ENCODE data around the gene BRI3. TPM values are rescaled to one million over a fixed set of nuclear protein-coding genes. Genes with fewer than 3 reads are reported as not detected.

BRI3 gene
- total RNA-seq, 1 experiment from 2014 or later, result 14.4 TPM

- DNase-seq (ENCODE audit: low read depth), result no peak
These were observed 28.9 kb upstream of the BRI3 start for GRCh38 chr7:98252425-98253054.

- no peak for DNase-seq (ENCODE audit: low read depth)
These were observed 27.0 kb upstream of the BRI3 start for GRCh38 chr7:98254516-98254915.

- DNase-seq (ENCODE audit: low read depth), result no peak
These were observed 26.4 kb upstream of the BRI3 start for GRCh38 chr7:98254951-98255610.

GRCh38 chr7:98256431-98256830, 25.1 kb upstream of the BRI3 start:
- no peak for DNase-seq (ENCODE audit: low read depth)

- no peak for DNase-seq (ENCODE audit: low read depth)
These were observed 23.8 kb upstream of the BRI3 start for GRCh38 chr7:98257701-98258100.

GRCh38 chr7:98265841-98266271, 15.6 kb upstream of the BRI3 start:
- DNase-seq (ENCODE audit: low read depth), result no peak

- DNase-seq (ENCODE audit: low read depth), result no peak
These were observed 14.6 kb upstream of the BRI3 start for GRCh38 chr7:98266840-98267239.

GRCh38 chr7:98267303-98267702, 14.2 kb upstream of the BRI3 start:
- DNase-seq (ENCODE audit: low read depth), result no peak

- no peak for DNase-seq (ENCODE audit: low read depth)
These were observed 5.2 kb upstream of the BRI3 start for GRCh38 chr7:98276241-98276761.

- no peak for DNase-seq (ENCODE audit: low read depth)
These were observed 3.1 kb upstream of the BRI3 start for GRCh38 chr7:98278408-98278807.

- no peak for DNase-seq (ENCODE audit: low read depth)
These were observed 2.5 kb upstream of the BRI3 start for GRCh38 chr7:98278936-98279335.

GRCh38 chr7:98280296-98280695, 1.2 kb upstream of the BRI3 start:
- DNase-seq (ENCODE audit: low read depth), result no peak

- DNase-seq (ENCODE audit: low read depth), result no peak
These were observed 496 bp downstream of the BRI3 start for GRCh38 chr7:98281757-98282606.

GRCh38 chr7:98282703-98283102, 1.2 kb downstream of the BRI3 start:
- no peak for DNase-seq (ENCODE audit: low read depth)

- DNase-seq (ENCODE audit: low read depth), result no peak
These were observed 1.8 kb downstream of the BRI3 start for GRCh38 chr7:98283127-98283886.

- DNase-seq (ENCODE audit: low read depth), result no peak
These were observed 2.4 kb downstream of the BRI3 start for GRCh38 chr7:98283887-98284222.

GRCh38 chr7:98284335-98285036, 3.0 kb downstream of the BRI3 start:
- peak; percentile 65 for DNase-seq (ENCODE audit: low read depth)

- no peak for DNase-seq (ENCODE audit: low read depth)
These were observed 3.9 kb downstream of the BRI3 start for GRCh38 chr7:98285157-98286092.

- no peak for DNase-seq (ENCODE audit: low read depth)
These were observed 4.6 kb downstream of the BRI3 start for GRCh38 chr7:98286093-98286539.

Data from Daoy (cell line).